Ramos (cell line): ENCODE results near the gene CEBPG.

Experiments
- in situ Hi-C: fragments of 300-500 bp; cut with MboI; formaldehyde crosslinking; loops from one replicate; pipeline ENCODE4 v1.14.3; 2022; ENCODE audit warnings: low sequenced_read_pairs; ENCODE audit not compliant: unreplicated experiment

The CEBPG gene

GRCh38 chr19:33349319-33350289, 23.9 kb upstream of the CEBPG start:
- in situ Hi-C loops = no loop called here

- in situ Hi-C loops = no loop called here
These were observed 22.8 kb upstream of the CEBPG start for GRCh38 chr19:33350538-33351309.

GRCh38 chr19:33355535-33355934, 18.0 kb upstream of the CEBPG start:
- in situ Hi-C loops = no loop called here

GRCh38 chr19:33357556-33357955, 16.0 kb upstream of the CEBPG start:
- in situ Hi-C loops = no loop called here

- in situ Hi-C loops = no loop called here
These were observed 15.1 kb upstream of the CEBPG start for GRCh38 chr19:33358408-33358807.

- in situ Hi-C loops = no loop called here
These were observed 13.9 kb upstream of the CEBPG start for GRCh38 chr19:33359581-33359980.

GRCh38 chr19:33362508-33363228, 10.8 kb upstream of the CEBPG start:
- in situ Hi-C loops = no loop called here

- in situ Hi-C loops = no loop called here
These were observed 10.0 kb upstream of the CEBPG start for GRCh38 chr19:33363476-33363875.

- in situ Hi-C loops = no loop called here
These were observed 7.8 kb upstream of the CEBPG start for GRCh38 chr19:33365691-33366090.

GRCh38 chr19:33366127-33366526, 7.4 kb upstream of the CEBPG start:
- in situ Hi-C loops = no loop called here

- in situ Hi-C loops = no loop called here
These were observed 6.6 kb upstream of the CEBPG start for GRCh38 chr19:33366897-33367296.

- in situ Hi-C loops = no loop called here
These were observed 5.2 kb upstream of the CEBPG start for GRCh38 chr19:33368074-33368864.

GRCh38 chr19:33370783-33371182, 2.7 kb upstream of the CEBPG start:
- in situ Hi-C loops = no loop called here

GRCh38 chr19:33374236-33374714, 766 bp downstream of the CEBPG start:
- in situ Hi-C loops = no loop called here

GRCh38 chr19:33375156-33375836, 1.8 kb downstream of the CEBPG start:
- in situ Hi-C loops = no loop called here

GRCh38 chr19:33375837-33376159, 2.3 kb downstream of the CEBPG start:
- in situ Hi-C loops = no loop called here

- in situ Hi-C loops = no loop called here
These were observed 2.9 kb downstream of the CEBPG start for GRCh38 chr19:33376423-33376822.

GRCh38 chr19:33376941-33377557, 3.5 kb downstream of the CEBPG start:
- in situ Hi-C loops = no loop called here
